K562 (cell line): Measurements from ENCODE around the gene TUBB2A. TPM values are rescaled to one million over a fixed set of nuclear protein-coding genes. Genes with fewer than 3 reads are reported as not detected.

Experiments
- ARID2 ChIP-seq: fragments of 450-650 bp; IDR thresholded peaks from 2 replicates; pipeline ENCODE4 v1.6.1; 2017; ENCODE audit warnings: antibody characterized with exemption, mild to moderate bottlenecking
- ARID4B ChIP-seq: sonication (generic); formaldehyde crosslinking; IDR thresholded peaks from 2 replicates; pipeline ENCODE4 v1.8.0; 2022; ENCODE audit warnings: mild to moderate bottlenecking, missing genetic modification reagents
- BRF1 ChIP-seq: IDR thresholded peaks from 3 replicates; pipeline ENCODE4 v1.6.1; 2011; ENCODE audit warnings: borderline replicate concordance, mild to moderate bottlenecking; ENCODE audit not compliant: insufficient read length; ENCODE audit errors: extremely low read depth
- CBX1 ChIP-seq: sonication (generic); IDR thresholded peaks from 2 replicates; pipeline ENCODE4 v1.6.1; 2016; ENCODE audit warnings: antibody characterized with exemption, low read depth, mild to moderate bottlenecking
- CHD2 ChIP-seq: IDR thresholded peaks from 2 replicates; pipeline ENCODE4 v1.6.1; 2011; ENCODE audit warnings: low read depth, low read length
- CTCF ChIP-seq, 3 experiments: IDR thresholded peaks in 2 of 3; conservative IDR thresholded peaks in 1 of 3; 2 replicates each; pipeline ENCODE4 v1.5.1; 2011 to 2012; ENCODE audit warnings: low read length in 3 of 3, mild to moderate bottlenecking in 3 of 3, control low read depth in 2 of 3, improper control_type of control experiment in 1 of 3, inconsistent platforms in 1 of 3, low read depth in 1 of 3, mixed read lengths in 1 of 3, moderate library complexity in 1 of 3; ENCODE audit not compliant: insufficient read depth in 2 of 3
- E4F1 ChIP-seq: fragments of 250-450 bp; sonication (Bioruptor Pico); IDR thresholded peaks from 2 replicates; pipeline ENCODE4 v1.5.0; 2021; ENCODE audit warnings: mild to moderate bottlenecking, borderline replicate concordance
- EP300 ChIP-seq: IDR thresholded peaks from 2 replicates; pipeline ENCODE4 v1.6.1; 2012; ENCODE audit warnings: low read length, improper control_type of control experiment
- FOXK1 ChIP-seq: sonication (generic); formaldehyde crosslinking; IDR thresholded peaks from 2 replicates; pipeline ENCODE4 v1.8.0; 2022; ENCODE audit warnings: missing genetic modification reagents, mild to moderate bottlenecking, borderline replicate concordance
- MEIS2 ChIP-seq: fragments of 450-650 bp; IDR thresholded peaks from 2 replicates; pipeline ENCODE4 v1.6.1; 2014; ENCODE audit warnings: mild to moderate bottlenecking; ENCODE audit not compliant: partially characterized antibody
- PHF20 ChIP-seq: fragments of 450-650 bp; IDR thresholded peaks from 2 replicates; pipeline ENCODE4 v1.6.1; 2018; ENCODE audit not compliant: partially characterized antibody
- PRMT5 ChIP-seq: sonication (generic); formaldehyde crosslinking; IDR thresholded peaks from 2 replicates; pipeline ENCODE4 v1.5.0; 2020; ENCODE audit warnings: missing genetic modification reagents
- PTTG1 ChIP-seq: fragments of 450-650 bp; IDR thresholded peaks from 2 replicates; pipeline ENCODE4 v1.6.1; 2016; ENCODE audit warnings: low read depth, mild to moderate bottlenecking, missing genetic modification characterization, missing compliant biosample characterization
- STAT5B ChIP-seq: fragments of 250-450 bp; sonication (Bioruptor Pico); IDR thresholded peaks from 2 replicates; pipeline ENCODE4 v1.8.0; 2021; ENCODE audit warnings: mild to moderate bottlenecking, inconsistent platforms
- ZKSCAN8 ChIP-seq: fragments of 200-800 bp; sonication (Bioruptor generic); IDR thresholded peaks from 2 replicates; pipeline ENCODE4 v1.6.1; 2016; ENCODE audit warnings: missing genetic modification characterization, missing compliant biosample characterization
- ZNF274 ChIP-seq: IDR thresholded peaks from 2 replicates; pipeline ENCODE4 v1.6.1; 2011; ENCODE audit warnings: low read depth, mild to moderate bottlenecking, low read length, moderate library complexity, borderline replicate concordance
- ZZZ3 ChIP-seq: fragments of 450-650 bp; IDR thresholded peaks from 2 replicates; pipeline ENCODE4 v1.6.1; 2016; ENCODE audit warnings: antibody characterized with exemption, mild to moderate bottlenecking, moderate library complexity
- polyA plus RNA-seq, 8 experiments: library from polyadenylated mRNA; depleted of rRNA in 4 of 8; stranded (reverse) in 5 of 8; unstranded in 3 of 8; fragments of >200 nt; fragmentation: Nextera tagmentation in 2 of 8; fragmentation: Illumina TruSeq in 1 of 8; extraction: Ambion mirVana in 2 of 8; extraction: Trizol in 1 of 8; gene quantifications; 2 replicates each; pipeline versions ENCODE4 v1.2.1 to v1.2.3, GENCODE V29; 2011 to 2014; ENCODE audit warnings: inconsistent platforms in 1 of 8, missing spikeins in 1 of 8
- total RNA-seq, 7 experiments: library from RNA; depleted of rRNA in 6 of 7; stranded (reverse); fragments of >200 nt in 6 of 7; fragmentation: Illumina TruSeq in 2 of 7; extraction: Trizol in 2 of 7; gene quantifications; 2 replicates each; pipeline versions ENCODE4 v1.2.1 to v1.2.3, GENCODE V29; 2011 to 2021; ENCODE audit warnings: low replicate concordance in 1 of 7

The TUBB2A gene
- total and polyA plus RNA-seq, 9 of the 15 experiments (the other 6 are each of a cell fraction or from before 2014, with no cell fraction given): 3.6 to 92.1 (median 45.6) TPM

GRCh38 chr6:3157131-3157933 lies at the start of gene TUBB2A (continued):
- no peak for TF ChIP-seq PTTG1
- no peak for TF ChIP-seq STAT5B
- no peak for TF ChIP-seq FOXK1
- TF ChIP-seq PHF20: peak; percentile 65
- no peak for TF ChIP-seq ZNF274
- no peak for TF ChIP-seq ARID2
- TF ChIP-seq E4F1 (CRISPR knock-in tag): no peak
- TF ChIP-seq BRF1: no peak
- no peak for TF ChIP-seq PRMT5 (CRISPR knock-in tag)
- no peak for TF ChIP-seq ZZZ3
- TF ChIP-seq CTCF (IDR thresholded peaks at IDR 0.05 in 2 of 3, conservative IDR thresholded peaks at IDR 0.05 in 1 of 3; ENCODE audit: insufficient read depth in 2 of 3, low read depth in 1 of 3, low read length in 3 of 3): peak; percentile 56 to 95 (median 87)
- TF ChIP-seq CBX1: peak; percentile 49; the same call in 1 of the 2 replicates
- TF ChIP-seq MEIS2: peak; percentile 36
- TF ChIP-seq ARID4B (CRISPR knock-in tag): peak; percentile 76
- peak; percentile 48; the same call in 1 of the 2 replicates for TF ChIP-seq CHD2
- TF ChIP-seq EP300: no peak; the same call in 1 of the 2 replicates
- no peak for TF ChIP-seq ZKSCAN8 (CRISPR knock-in tag)
